K562 (cell line): Measurements from ENCODE around the gene MAS1L. TPM values are rescaled to one million over a fixed set of nuclear protein-coding genes. Genes with fewer than 3 reads are reported as not detected.
A peak's percentile ranks its signal among the peaks of the same experiment; 100 is the strongest.

Source experiments
- ATAC-seq: fragments of 200-7000 bp; cut with Tn5 transposase; 3 replicates; pipeline ENCODE4 v1.9.1; 2020; ENCODE audit warnings: moderate library complexity
- BruUV-seq: library from RNA; stranded (reverse); fragments of 400-500 nt; replicated peaks from 2 replicates; lab custom pipeline; 2021; lab: Mats Ljungman, UMichigan
- CTCF ChIA-PET: fragments of 300-600 bp; formaldehyde crosslinking; extraction: SDS; loops from one replicate; lab custom pipeline; 2021; ENCODE audit warnings: low intra/inter-chr PET ratio; lab: Yijun Ruan, JAX
- POLR2A ChIA-PET: fragments of 300-600, 350-650 bp; sonication (Branson Sonifier 250); formaldehyde crosslinking; extraction: SDS; loops from one replicate; lab custom pipeline; 2021; ENCODE audit warnings: antibody characterized with exemption, inconsistent platforms; lab: Yijun Ruan, JAX
- DNase-seq, 4 experiments: peaks; one replicate each; pipeline versions ENCODE4 v3.0.0 to v3.0.0-alpha.2; 2011 to 2018; ENCODE audit warnings: low spot score in 3 of 4, mixed read lengths in 3 of 4; ENCODE audit errors: extremely low read depth in 1 of 4
- FAIRE-seq: peaks from 2 replicates; lab custom pipeline; 2011; peaks lifted over from hg19 to GRCh38; lab: Jason Lieb, UNC
- H2AFZ ChIP-seq: 2 replicates; pipeline ENCODE4 v1.6.0; 2011; ENCODE audit warnings: low read depth, low read length, control low read depth, inconsistent platforms
- H3K27ac ChIP-seq: fragments of 200-600 bp; 3 replicates; pipeline ENCODE4 v1.8.0; 2011; ENCODE audit warnings: low read depth, mild to moderate bottlenecking, control low read depth, inconsistent platforms, low read length, moderate library complexity, mixed read lengths; ENCODE audit errors: extremely low read depth
- H3K27me3 ChIP-seq, 2 experiments: fragments of 300-600 bp in 1 of 2; 2 replicates in 1 of 2; 3 replicates in 1 of 2; pipeline versions ENCODE4 v1.6.0 to v1.8.0; 2011; ENCODE audit warnings: inconsistent platforms in 2 of 2, low read length in 2 of 2, mild to moderate bottlenecking in 1 of 2, mixed read lengths in 1 of 2, moderate library complexity in 1 of 2; ENCODE audit not compliant: control insufficient read depth in 2 of 2, insufficient read depth in 2 of 2
- H3K36me3 ChIP-seq: fragments of 300-600 bp; 3 replicates; pipeline ENCODE4 v1.8.0; 2011; ENCODE audit warnings: mild to moderate bottlenecking, low read length, inconsistent platforms; ENCODE audit not compliant: control insufficient read depth, insufficient read depth
- H3K4me1 ChIP-seq, 2 experiments: fragments of 200-600 bp in 1 of 2; replicated peaks in 1 of 2; 2 replicates in 1 of 2; 3 replicates in 1 of 2; pipeline versions ENCODE4 v1.5.1 to v1.8.0; 2011; ENCODE audit warnings: inconsistent platforms in 2 of 2, low read length in 2 of 2, mild to moderate bottlenecking in 1 of 2, mixed read lengths in 1 of 2, moderate library complexity in 1 of 2; ENCODE audit not compliant: control insufficient read depth in 2 of 2, insufficient read depth in 2 of 2
- H3K4me2 ChIP-seq: 2 replicates; pipeline ENCODE4 v1.6.1; 2011; ENCODE audit warnings: low read length, control low read depth, inconsistent platforms, mixed read lengths; ENCODE audit not compliant: insufficient read depth
- H3K4me3 ChIP-seq: fragments of 200-600 bp; sonication (generic), shearing (Covaris generic); 2 replicates; pipeline ENCODE4 v1.5.1; 2016; ENCODE audit warnings: control low read depth, inconsistent platforms
- H3K79me2 ChIP-seq: fragments of 200-600 bp; 3 replicates; pipeline ENCODE4 v1.8.0; 2011; ENCODE audit warnings: low read length, inconsistent platforms; ENCODE audit not compliant: control insufficient read depth, insufficient read depth
- H3K9ac ChIP-seq, 2 experiments: 2 replicates each; pipeline versions ENCODE4 v1.6.0 to v1.6.1; 2011; ENCODE audit warnings: low read depth in 2 of 2, low read length in 2 of 2, control low read depth in 1 of 2, inconsistent platforms in 1 of 2, mild to moderate bottlenecking in 1 of 2, mixed read lengths in 1 of 2; ENCODE audit not compliant: insufficient read depth in 1 of 2
- H3K9me1 ChIP-seq: one replicate; pipeline ENCODE4 v1.6.0; 2011; ENCODE audit warnings: inconsistent platforms, mild to moderate bottlenecking, low read length, moderate library complexity; ENCODE audit not compliant: control insufficient read depth, insufficient read depth
- H3K9me3 ChIP-seq: replicated peaks from 2 replicates; pipeline ENCODE4 v1.5.1; 2011; ENCODE audit warnings: low read depth, low read length, inconsistent platforms; ENCODE audit not compliant: control insufficient read depth, insufficient read depth
- H4K20me1 ChIP-seq: replicated peaks from 2 replicates; pipeline ENCODE4 v1.6.1; 2011; ENCODE audit warnings: low read length, inconsistent platforms, mixed read lengths; ENCODE audit not compliant: control insufficient read depth, insufficient read depth
- ZNF224 ChIP-seq: sonication (generic); formaldehyde crosslinking; IDR thresholded peaks from 2 replicates; pipeline ENCODE4 v1.8.0; 2022; ENCODE audit warnings: mild to moderate bottlenecking, missing genetic modification reagents
- ZNF75A ChIP-seq: fragments of 450-650 bp; formaldehyde crosslinking; IDR thresholded peaks from 2 replicates; pipeline ENCODE4 v1.4.0; 2020; ENCODE audit warnings: mild to moderate bottlenecking
- WGBS: fragments of 100-300 bp; shearing (Covaris generic); methylation state at CpG from one replicate; pipeline ENCODE4 v1.1.6; 2016; ENCODE audit warnings: low coverage, mixed read lengths; ENCODE audit not compliant: insufficient coverage; ENCODE audit errors: missing lambda C conversion rate; 5-methylcytosine and 5-hydroxymethylcytosine counted together
- in situ Hi-C: fragments of 300-500 bp; cut with MboI; formaldehyde crosslinking; loops from 4 replicates; pipeline ENCODE4 v1.15.0; 2018; ENCODE audit warnings: inconsistent platforms, mixed read lengths
- intact Hi-C: fragments of 100-400 bp; cut with micrococcal nuclease; formaldehyde crosslinking; loops from 2 replicates; pipeline ENCODE4 v1.14.2; 2022
- polyA plus RNA-seq, 8 experiments: library from polyadenylated mRNA; depleted of rRNA in 4 of 8; stranded (reverse) in 5 of 8; unstranded in 3 of 8; fragments of >200 nt; fragmentation: Nextera tagmentation in 2 of 8; fragmentation: Illumina TruSeq in 1 of 8; extraction: Ambion mirVana in 2 of 8; extraction: Trizol in 1 of 8; gene quantifications; 2 replicates each; pipeline versions ENCODE4 v1.2.1 to v1.2.3, GENCODE V29; 2011 to 2014; ENCODE audit warnings: inconsistent platforms in 1 of 8, missing spikeins in 1 of 8
- total RNA-seq, 7 experiments: library from RNA; depleted of rRNA in 6 of 7; stranded (reverse); fragments of >200 nt in 6 of 7; fragmentation: Illumina TruSeq in 2 of 7; extraction: Trizol in 2 of 7; gene quantifications; 2 replicates each; pipeline versions ENCODE4 v1.2.1 to v1.2.3, GENCODE V29; 2011 to 2021; ENCODE audit warnings: low replicate concordance in 1 of 7
- TF ChIP-seq, protein P1 (sequence below): sonication (generic); formaldehyde crosslinking; IDR thresholded peaks from 2 replicates; pipeline ENCODE4 v1.9.0; 2022; ENCODE audit warnings: mild to moderate bottlenecking, missing genetic modification reagents
- TF ChIP-seq, protein P2 (sequence below), 3 experiments: IDR thresholded peaks in 2 of 3; conservative IDR thresholded peaks in 1 of 3; 2 replicates each; pipeline ENCODE4 v1.5.1; 2011 to 2012; ENCODE audit warnings: low read length in 3 of 3, mild to moderate bottlenecking in 3 of 3, control low read depth in 2 of 3, improper control_type of control experiment in 1 of 3, inconsistent platforms in 1 of 3, low read depth in 1 of 3, mixed read lengths in 1 of 3, moderate library complexity in 1 of 3; ENCODE audit not compliant: insufficient read depth in 2 of 3
- TF ChIP-seq, protein P3 (sequence below): fragments of 150-350 bp; conservative IDR thresholded peaks from 2 replicates; pipeline ENCODE4 v1.6.1; 2014; ENCODE audit warnings: low read length
- TF ChIP-seq, protein P4 (sequence below): fragments of 450-650 bp; IDR thresholded peaks from 2 replicates; pipeline ENCODE4 v1.7.1; 2018; ENCODE audit warnings: mild to moderate bottlenecking, low read depth; ENCODE audit not compliant: partially characterized antibody
- TF ChIP-seq, protein P5 (sequence below), 2 experiments: fragments of 450-650 bp; IDR thresholded peaks; 2 replicates each; pipeline ENCODE4 v1.6.1; 2018; ENCODE audit warnings: mild to moderate bottlenecking in 2 of 2, low read depth in 1 of 2; ENCODE audit not compliant: partially characterized antibody in 2 of 2

The MAS1L gene
- total and polyA plus RNA-seq, 9 of the 15 experiments (the other 6 are each of a cell fraction or from before 2014, with no cell fraction given): not detected

DNA sequence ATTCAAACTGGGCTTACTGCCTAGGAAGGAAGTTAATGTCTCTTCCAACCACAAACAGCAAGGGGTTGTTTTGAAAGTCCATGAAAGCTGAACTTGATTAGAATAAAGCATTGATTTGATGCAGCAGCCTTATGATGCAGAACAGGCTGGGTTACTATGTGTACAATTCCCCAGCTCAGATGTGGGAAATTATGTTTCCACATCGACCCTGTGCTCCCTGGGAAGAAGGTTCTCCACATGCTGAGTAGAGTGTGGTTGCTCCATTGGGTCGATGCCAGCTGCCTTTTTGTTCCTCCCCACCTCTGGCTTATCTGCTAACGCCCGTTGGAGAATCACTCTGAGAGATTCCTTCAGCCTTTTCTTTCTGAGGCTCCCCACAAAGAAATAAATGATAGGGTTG is 1.2 kb downstream of the MAS1L start (continued):
- TF ChIP-seq, protein P1, sequence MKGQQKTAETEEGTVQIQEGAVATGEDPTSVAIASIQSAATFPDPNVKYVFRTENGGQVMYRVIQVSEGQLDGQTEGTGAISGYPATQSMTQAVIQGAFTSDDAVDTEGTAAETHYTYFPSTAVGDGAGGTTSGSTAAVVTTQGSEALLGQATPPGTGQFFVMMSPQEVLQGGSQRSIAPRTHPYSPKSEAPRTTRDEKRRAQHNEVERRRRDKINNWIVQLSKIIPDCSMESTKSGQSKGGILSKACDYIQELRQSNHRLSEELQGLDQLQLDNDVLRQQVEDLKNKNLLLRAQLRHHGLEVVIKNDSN (CRISPR knock-in tag): no peak
- peak; percentile 39; the same call in 1 of the 2 replicates for TF ChIP-seq ZNF75A

DNA sequence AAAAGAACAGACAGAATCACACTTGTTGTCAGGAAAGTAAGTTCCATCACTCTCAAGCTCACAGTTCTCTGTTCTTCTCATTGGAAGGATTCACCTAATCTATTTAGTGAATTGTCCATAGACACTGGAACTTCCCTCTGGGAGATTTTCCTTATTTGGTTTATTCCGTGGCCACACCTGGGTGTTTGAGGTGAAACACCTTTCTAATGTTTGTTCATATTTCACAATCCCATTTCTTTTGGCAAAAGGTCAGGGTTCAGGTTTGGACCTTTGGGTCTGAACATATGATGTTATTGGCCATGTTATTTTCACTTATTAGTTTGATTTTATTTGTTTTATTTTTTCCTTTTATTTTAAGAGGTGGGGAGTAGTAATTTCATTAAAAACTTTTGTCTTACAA is 4.0 kb downstream of the MAS1L start:
- Histone ChIP-seq H3K27me3 (no peaks in the 10 kb centered on the region), H2AFZ (no peak overlapping the region), H3K4me2 (no peak overlapping the region), H4K20me1 (no peaks in the 10 kb centered on the region), H3K9me3 (no peaks in the 10 kb centered on the region), H3K9ac (no peak overlapping the region), H3K9me1 (no peaks in the 10 kb centered on the region), H3K4me1 (peaks cover 8 to 11% of the 10 kb centered on the region in 2 experiments; a peak in 4 of 5 replicates), H3K36me3 (no peaks in the 10 kb centered on the region), H3K4me3 (no peak overlapping the region), H3K27ac (no peak overlapping the region), H3K79me2 (no peaks in the 10 kb centered on the region)
- ATAC-seq (no peak), FAIRE-seq (no peak), DNase-seq (no peak)
- intact Hi-C loops: no loop called here
- 0% methylated on average over 1 of the region's 1 CpG for WGBS
- ChIA-PET CTCF (no interaction called here), POLR2A (interaction anchor here (0.6 kb wide), 1 partner anchor 614 kb away, joined by 3 read pairs; no protein-coding TSS in a partner anchor)
- no TSS peak for BruUV-seq
- in situ Hi-C loops: no loop called here
- TF ChIP-seq, protein P2, sequence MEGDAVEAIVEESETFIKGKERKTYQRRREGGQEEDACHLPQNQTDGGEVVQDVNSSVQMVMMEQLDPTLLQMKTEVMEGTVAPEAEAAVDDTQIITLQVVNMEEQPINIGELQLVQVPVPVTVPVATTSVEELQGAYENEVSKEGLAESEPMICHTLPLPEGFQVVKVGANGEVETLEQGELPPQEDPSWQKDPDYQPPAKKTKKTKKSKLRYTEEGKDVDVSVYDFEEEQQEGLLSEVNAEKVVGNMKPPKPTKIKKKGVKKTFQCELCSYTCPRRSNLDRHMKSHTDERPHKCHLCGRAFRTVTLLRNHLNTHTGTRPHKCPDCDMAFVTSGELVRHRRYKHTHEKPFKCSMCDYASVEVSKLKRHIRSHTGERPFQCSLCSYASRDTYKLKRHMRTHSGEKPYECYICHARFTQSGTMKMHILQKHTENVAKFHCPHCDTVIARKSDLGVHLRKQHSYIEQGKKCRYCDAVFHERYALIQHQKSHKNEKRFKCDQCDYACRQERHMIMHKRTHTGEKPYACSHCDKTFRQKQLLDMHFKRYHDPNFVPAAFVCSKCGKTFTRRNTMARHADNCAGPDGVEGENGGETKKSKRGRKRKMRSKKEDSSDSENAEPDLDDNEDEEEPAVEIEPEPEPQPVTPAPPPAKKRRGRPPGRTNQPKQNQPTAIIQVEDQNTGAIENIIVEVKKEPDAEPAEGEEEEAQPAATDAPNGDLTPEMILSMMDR (IDR thresholded peaks at IDR 0.05 in 2 of 3, conservative IDR thresholded peaks at IDR 0.05 in 1 of 3; ENCODE audit: insufficient read depth in 2 of 3, low read depth in 1 of 3, low read length in 3 of 3): no peak
- TF ChIP-seq, protein P3, sequence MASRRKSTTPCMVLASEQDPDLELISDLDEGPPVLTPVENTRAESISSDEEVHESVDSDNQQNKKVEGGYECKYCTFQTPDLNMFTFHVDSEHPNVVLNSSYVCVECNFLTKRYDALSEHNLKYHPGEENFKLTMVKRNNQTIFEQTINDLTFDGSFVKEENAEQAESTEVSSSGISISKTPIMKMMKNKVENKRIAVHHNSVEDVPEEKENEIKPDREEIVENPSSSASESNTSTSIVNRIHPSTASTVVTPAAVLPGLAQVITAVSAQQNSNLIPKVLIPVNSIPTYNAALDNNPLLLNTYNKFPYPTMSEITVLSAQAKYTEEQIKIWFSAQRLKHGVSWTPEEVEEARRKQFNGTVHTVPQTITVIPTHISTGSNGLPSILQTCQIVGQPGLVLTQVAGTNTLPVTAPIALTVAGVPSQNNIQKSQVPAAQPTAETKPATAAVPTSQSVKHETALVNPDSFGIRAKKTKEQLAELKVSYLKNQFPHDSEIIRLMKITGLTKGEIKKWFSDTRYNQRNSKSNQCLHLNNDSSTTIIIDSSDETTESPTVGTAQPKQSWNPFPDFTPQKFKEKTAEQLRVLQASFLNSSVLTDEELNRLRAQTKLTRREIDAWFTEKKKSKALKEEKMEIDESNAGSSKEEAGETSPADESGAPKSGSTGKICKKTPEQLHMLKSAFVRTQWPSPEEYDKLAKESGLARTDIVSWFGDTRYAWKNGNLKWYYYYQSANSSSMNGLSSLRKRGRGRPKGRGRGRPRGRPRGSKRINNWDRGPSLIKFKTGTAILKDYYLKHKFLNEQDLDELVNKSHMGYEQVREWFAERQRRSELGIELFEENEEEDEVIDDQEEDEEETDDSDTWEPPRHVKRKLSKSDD: no peak
- TF ChIP-seq, protein P4, sequence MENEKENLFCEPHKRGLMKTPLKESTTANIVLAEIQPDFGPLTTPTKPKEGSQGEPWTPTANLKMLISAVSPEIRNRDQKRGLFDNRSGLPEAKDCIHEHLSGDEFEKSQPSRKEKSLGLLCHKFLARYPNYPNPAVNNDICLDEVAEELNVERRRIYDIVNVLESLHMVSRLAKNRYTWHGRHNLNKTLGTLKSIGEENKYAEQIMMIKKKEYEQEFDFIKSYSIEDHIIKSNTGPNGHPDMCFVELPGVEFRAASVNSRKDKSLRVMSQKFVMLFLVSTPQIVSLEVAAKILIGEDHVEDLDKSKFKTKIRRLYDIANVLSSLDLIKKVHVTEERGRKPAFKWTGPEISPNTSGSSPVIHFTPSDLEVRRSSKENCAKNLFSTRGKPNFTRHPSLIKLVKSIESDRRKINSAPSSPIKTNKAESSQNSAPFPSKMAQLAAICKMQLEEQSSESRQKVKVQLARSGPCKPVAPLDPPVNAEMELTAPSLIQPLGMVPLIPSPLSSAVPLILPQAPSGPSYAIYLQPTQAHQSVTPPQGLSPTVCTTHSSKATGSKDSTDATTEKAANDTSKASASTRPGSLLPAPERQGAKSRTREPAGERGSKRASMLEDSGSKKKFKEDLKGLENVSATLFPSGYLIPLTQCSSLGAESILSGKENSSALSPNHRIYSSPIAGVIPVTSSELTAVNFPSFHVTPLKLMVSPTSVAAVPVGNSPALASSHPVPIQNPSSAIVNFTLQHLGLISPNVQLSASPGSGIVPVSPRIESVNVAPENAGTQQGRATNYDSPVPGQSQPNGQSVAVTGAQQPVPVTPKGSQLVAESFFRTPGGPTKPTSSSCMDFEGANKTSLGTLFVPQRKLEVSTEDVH: no peak
- TF ChIP-seq, protein P5, sequence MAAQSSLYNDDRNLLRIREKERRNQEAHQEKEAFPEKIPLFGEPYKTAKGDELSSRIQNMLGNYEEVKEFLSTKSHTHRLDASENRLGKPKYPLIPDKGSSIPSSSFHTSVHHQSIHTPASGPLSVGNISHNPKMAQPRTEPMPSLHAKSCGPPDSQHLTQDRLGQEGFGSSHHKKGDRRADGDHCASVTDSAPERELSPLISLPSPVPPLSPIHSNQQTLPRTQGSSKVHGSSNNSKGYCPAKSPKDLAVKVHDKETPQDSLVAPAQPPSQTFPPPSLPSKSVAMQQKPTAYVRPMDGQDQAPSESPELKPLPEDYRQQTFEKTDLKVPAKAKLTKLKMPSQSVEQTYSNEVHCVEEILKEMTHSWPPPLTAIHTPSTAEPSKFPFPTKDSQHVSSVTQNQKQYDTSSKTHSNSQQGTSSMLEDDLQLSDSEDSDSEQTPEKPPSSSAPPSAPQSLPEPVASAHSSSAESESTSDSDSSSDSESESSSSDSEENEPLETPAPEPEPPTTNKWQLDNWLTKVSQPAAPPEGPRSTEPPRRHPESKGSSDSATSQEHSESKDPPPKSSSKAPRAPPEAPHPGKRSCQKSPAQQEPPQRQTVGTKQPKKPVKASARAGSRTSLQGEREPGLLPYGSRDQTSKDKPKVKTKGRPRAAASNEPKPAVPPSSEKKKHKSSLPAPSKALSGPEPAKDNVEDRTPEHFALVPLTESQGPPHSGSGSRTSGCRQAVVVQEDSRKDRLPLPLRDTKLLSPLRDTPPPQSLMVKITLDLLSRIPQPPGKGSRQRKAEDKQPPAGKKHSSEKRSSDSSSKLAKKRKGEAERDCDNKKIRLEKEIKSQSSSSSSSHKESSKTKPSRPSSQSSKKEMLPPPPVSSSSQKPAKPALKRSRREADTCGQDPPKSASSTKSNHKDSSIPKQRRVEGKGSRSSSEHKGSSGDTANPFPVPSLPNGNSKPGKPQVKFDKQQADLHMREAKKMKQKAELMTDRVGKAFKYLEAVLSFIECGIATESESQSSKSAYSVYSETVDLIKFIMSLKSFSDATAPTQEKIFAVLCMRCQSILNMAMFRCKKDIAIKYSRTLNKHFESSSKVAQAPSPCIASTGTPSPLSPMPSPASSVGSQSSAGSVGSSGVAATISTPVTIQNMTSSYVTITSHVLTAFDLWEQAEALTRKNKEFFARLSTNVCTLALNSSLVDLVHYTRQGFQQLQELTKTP (IDR thresholded peaks at IDR 0.05; ENCODE audit: low read depth in 1 of 2, partially characterized antibody in 2 of 2): no peak
- TF ChIP-seq ZNF224: no peak
